DND-41 (cell line): ENCODE data around the gene GAS2L2.

Experiments
- ATAC-seq: fragments of 200-7000 bp; cut with Tn5 transposase; 3 replicates; pipeline ENCODE4 v1.9.1; 2021; ENCODE audit warnings: low read depth; ENCODE audit not compliant: insufficient read depth
- DNase-seq: peaks from one replicate; pipeline ENCODE4 v3.0.0-alpha.2; 2020
- H2AFZ ChIP-seq: 2 replicates; pipeline ENCODE4 v1.6.0; 2012; ENCODE audit warnings: low read depth, low read length
- H3K27ac ChIP-seq: 2 replicates; pipeline ENCODE4 v1.5.1; 2012; ENCODE audit warnings: low read length, inconsistent platforms
- H3K27me3 ChIP-seq: fragments of 200-600 bp; sonication (generic); 2 replicates; pipeline ENCODE4 v1.6.0; 2012; ENCODE audit warnings: low read length, mild to moderate bottlenecking, inconsistent platforms; ENCODE audit not compliant: insufficient read depth, poor library complexity
- H3K36me3 ChIP-seq: 2 replicates; pipeline ENCODE4 v1.5.1; 2012; ENCODE audit warnings: low read length, inconsistent platforms; ENCODE audit not compliant: insufficient read depth
- H3K4me1 ChIP-seq: 2 replicates; pipeline ENCODE4 v1.5.1; 2012; ENCODE audit warnings: mild to moderate bottlenecking, low read length; ENCODE audit not compliant: insufficient read depth
- H3K4me2 ChIP-seq: 2 replicates; pipeline ENCODE4 v1.6.0; 2012; ENCODE audit warnings: mild to moderate bottlenecking, moderate library complexity, low read length, inconsistent platforms; ENCODE audit not compliant: insufficient read depth
- H3K4me3 ChIP-seq, 2 experiments: fragments of 200-600 bp in 1 of 2; shearing (Covaris generic) in 1 of 2; 2 replicates each; pipeline ENCODE4 v1.5.1; 2012 to 2016; ENCODE audit warnings: inconsistent platforms in 2 of 2, low read length in 2 of 2, mild to moderate bottlenecking in 2 of 2, low read depth in 1 of 2, moderate library complexity in 1 of 2
- H3K79me2 ChIP-seq: 2 replicates; pipeline ENCODE4 v1.6.0; 2012; ENCODE audit warnings: low read length, inconsistent platforms; ENCODE audit not compliant: insufficient read depth
- H3K9ac ChIP-seq: 2 replicates; pipeline ENCODE4 v1.6.0; 2012; ENCODE audit warnings: low read depth, mild to moderate bottlenecking, inconsistent platforms, low read length, moderate library complexity
- H3K9me3 ChIP-seq: 2 replicates; pipeline ENCODE4 v1.5.1; 2012; ENCODE audit warnings: low read length, moderate library complexity, mild to moderate bottlenecking, inconsistent platforms; ENCODE audit not compliant: insufficient read depth, severe bottlenecking
- H4K20me1 ChIP-seq: 2 replicates; pipeline ENCODE4 v1.6.0; 2012; ENCODE audit warnings: low read length; ENCODE audit not compliant: insufficient read depth
- CTCF ChIP-seq: IDR thresholded peaks from 2 replicates; pipeline ENCODE4 v1.5.1; 2012; ENCODE audit warnings: borderline replicate concordance, low read length, moderate library complexity, mild to moderate bottlenecking; ENCODE audit not compliant: poor library complexity, severe bottlenecking; ENCODE audit errors: extremely low read depth
- EZH2 ChIP-seq: IDR thresholded peaks from 3 replicates; pipeline ENCODE4 v1.6.1; 2012; ENCODE audit warnings: borderline replicate concordance, low read depth, mild to moderate bottlenecking, moderate library complexity, low read length, inconsistent platforms; ENCODE audit not compliant: severe bottlenecking

Gene GAS2L2

GRCh38 chr17:35715416-35715815, 37.6 kb downstream of the GAS2L2 start:
- no peaks in the 10 kb centered on the region for H3K9me3 ChIP-seq
- H3K27me3 ChIP-seq: no peaks in the 10 kb centered on the region
- H3K4me1 ChIP-seq: no peaks in the 10 kb centered on the region
- H3K36me3 ChIP-seq: peaks cover 68% of the 10 kb centered on the region; the same call in 1 of the 2 replicates
- H3K27ac ChIP-seq: no peak overlapping the region
- ATAC-seq (no peak), DNase-seq (no peak)
- H3K4me3 ChIP-seq: no peak overlapping the region
- no peaks in the 10 kb centered on the region for H3K79me2 ChIP-seq
- no peak for TF ChIP-seq EZH2
- TF ChIP-seq CTCF: no peak
- H3K4me2 ChIP-seq: no peak overlapping the region
- no peak overlapping the region for H3K9ac ChIP-seq
- H4K20me1 ChIP-seq: no peaks in the 10 kb centered on the region
- no peak overlapping the region for H2AFZ ChIP-seq

- no peak for ATAC-seq
- Histone ChIP-seq H3K27ac (no peak overlapping the region), H3K4me3 (no peak overlapping the region), H3K79me2 (no peaks in the 10 kb centered on the region), H3K9me3 (no peaks in the 10 kb centered on the region), H3K4me1 (no peaks in the 10 kb centered on the region), H3K4me2 (no peak overlapping the region), H2AFZ (no peak overlapping the region), H4K20me1 (no peaks in the 10 kb centered on the region), H3K36me3 (peaks cover 70% of the 10 kb centered on the region), H3K27me3 (no peaks in the 10 kb centered on the region), H3K9ac (no peak overlapping the region)
- TF ChIP-seq EZH2 (no peak), CTCF (no peak)
- DNase-seq: no peak
These were observed 38.1 kb downstream of the GAS2L2 start for GRCh38 chr17:35714988-35715387.

- no peak overlapping the region for H2AFZ ChIP-seq
- H3K4me3 ChIP-seq: no peak overlapping the region
- H3K9me3 ChIP-seq: no peaks in the 10 kb centered on the region
- no peaks in the 10 kb centered on the region for H4K20me1 ChIP-seq
- no peaks in the 10 kb centered on the region for H3K79me2 ChIP-seq
- DNase-seq: no peak
- H3K36me3 ChIP-seq: peaks cover 72% of the 10 kb centered on the region
- no peak for TF ChIP-seq EZH2
- TF ChIP-seq CTCF: no peak
- no peaks in the 10 kb centered on the region for H3K27me3 ChIP-seq
- H3K4me1 ChIP-seq: no peaks in the 10 kb centered on the region
- H3K9ac ChIP-seq: no peak overlapping the region
- no peak for ATAC-seq
- H3K27ac ChIP-seq: no peak overlapping the region
- H3K4me2 ChIP-seq: no peak overlapping the region
These were observed 39.8 kb downstream of the GAS2L2 start for GRCh38 chr17:35713069-35713728.
